BLaER1 treated with 17β-estradiol and CSF1 and Interleukin-3, amounts not matched to agents 10 nM and 100 nM (cell line): ENCODE data around the gene LRRC3C.

Source experiments
- H3K27ac ChIP-seq, 11 experiments: shearing (Covaris generic); formaldehyde crosslinking; 2 replicates each; pipeline ENCODE4 v1.8.1; 2022
- H3K27me3 ChIP-seq, 11 experiments: shearing (Covaris generic); formaldehyde crosslinking; 2 replicates each; pipeline ENCODE4 v1.8.1; 2022
- H3K36me3 ChIP-seq, 11 experiments: shearing (Covaris generic); formaldehyde crosslinking; 2 replicates each; pipeline ENCODE4 v1.8.1; 2022
- H3K4me1 ChIP-seq, 10 experiments: shearing (Covaris generic); formaldehyde crosslinking; 2 replicates each; pipeline ENCODE4 v1.8.1; 2022
- H3K4me2 ChIP-seq, 11 experiments: shearing (Covaris generic); formaldehyde crosslinking; 2 replicates each; pipeline ENCODE4 v1.8.1; 2022
- H3K4me3 ChIP-seq, 10 experiments: shearing (Covaris generic); formaldehyde crosslinking; 2 replicates each; pipeline ENCODE4 v1.8.1; 2022
- H3K9ac ChIP-seq, 11 experiments: shearing (Covaris generic); formaldehyde crosslinking; 2 replicates each; pipeline ENCODE4 v1.8.1; 2022
- H3K9me3 ChIP-seq, 11 experiments: shearing (Covaris generic); formaldehyde crosslinking; replicated peaks in 1 of 11; 2 replicates each; pipeline ENCODE4 v1.8.1; 2022
- H4K20me1 ChIP-seq, 11 experiments: shearing (Covaris generic); formaldehyde crosslinking; 2 replicates each; pipeline ENCODE4 v1.8.1; 2022
- Cebpa-rat ChIP-seq, 11 experiments: shearing (Covaris generic); IDR thresholded peaks; 2 replicates each; pipeline ENCODE4 v1.8.1; 2022

The LRRC3C gene

DNA sequence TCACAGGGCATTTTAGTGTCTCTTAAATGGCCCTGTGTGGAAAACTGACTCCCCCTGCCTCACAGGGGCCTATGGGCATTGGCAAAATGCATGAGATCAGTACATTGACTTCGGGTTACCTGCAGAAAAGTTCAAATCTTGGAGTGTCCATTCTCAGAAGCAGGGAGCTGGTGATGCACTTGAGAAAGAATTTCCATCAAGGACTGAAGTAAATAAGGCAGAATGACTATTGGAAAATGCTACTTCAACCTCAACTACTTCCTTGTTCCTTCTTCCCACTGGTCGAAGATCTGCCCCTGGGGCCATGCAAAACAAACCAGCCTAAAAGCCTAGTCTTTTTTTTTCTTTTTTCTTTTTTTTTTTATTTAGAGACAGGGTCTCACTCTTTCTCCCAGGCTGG lies 21.5 kb downstream of the LRRC3C start:
- no peak for TF ChIP-seq Cebpa-rat (IDR thresholded peaks at IDR 0.05)
- H3K9ac ChIP-seq = peak overlapping the region in 8 of 11 experiments; percentile 28 to 66 (median 59); a peak in 12 of 22 replicates

GRCh38 chr17:39950871-39951348 lies 23.4 kb downstream of the LRRC3C start:
- H3K36me3 ChIP-seq = no peaks in the 10 kb centered on the region
- no peaks in the 10 kb centered on the region for H3K9me3 ChIP-seq
- no peak overlapping the region; a peak in 1 of 22 replicates for H3K27ac ChIP-seq
- H4K20me1 ChIP-seq = no peaks in the 10 kb centered on the region
- peak overlapping the region; percentile 19 to 92 (median 65); a peak in 19 of 22 replicates for H3K4me2 ChIP-seq
- TF ChIP-seq Cebpa-rat (IDR thresholded peaks at IDR 0.05) = no peak
- peaks cover 64 to 84% (median 76%) of the 10 kb centered on the region in 10 experiments for H3K4me1 ChIP-seq
- no peak overlapping the region for H3K9ac ChIP-seq
- no peak overlapping the region for H3K4me3 ChIP-seq
- no peaks in the 10 kb centered on the region for H3K27me3 ChIP-seq

More for the DNA sequence above, 21.5 kb downstream of the LRRC3C start:
- no peaks in the 10 kb centered on the region for H3K36me3 ChIP-seq
- H3K9me3 ChIP-seq = no peaks in the 10 kb centered on the region
- peaks cover 60 to 92% (median 85%) of the 10 kb centered on the region in 10 experiments for H3K4me1 ChIP-seq
- no peaks in the 10 kb centered on the region for H3K27me3 ChIP-seq
- peak overlapping the region in 10 of 11 experiments; percentile 59 to 87 (median 82); a peak in 21 of 22 replicates for H3K27ac ChIP-seq
- no peaks in the 10 kb centered on the region for H4K20me1 ChIP-seq
- peak overlapping the region; percentile 61 to 86 (median 69) for H3K4me2 ChIP-seq
- H3K4me3 ChIP-seq = no peak overlapping the region

DNA sequence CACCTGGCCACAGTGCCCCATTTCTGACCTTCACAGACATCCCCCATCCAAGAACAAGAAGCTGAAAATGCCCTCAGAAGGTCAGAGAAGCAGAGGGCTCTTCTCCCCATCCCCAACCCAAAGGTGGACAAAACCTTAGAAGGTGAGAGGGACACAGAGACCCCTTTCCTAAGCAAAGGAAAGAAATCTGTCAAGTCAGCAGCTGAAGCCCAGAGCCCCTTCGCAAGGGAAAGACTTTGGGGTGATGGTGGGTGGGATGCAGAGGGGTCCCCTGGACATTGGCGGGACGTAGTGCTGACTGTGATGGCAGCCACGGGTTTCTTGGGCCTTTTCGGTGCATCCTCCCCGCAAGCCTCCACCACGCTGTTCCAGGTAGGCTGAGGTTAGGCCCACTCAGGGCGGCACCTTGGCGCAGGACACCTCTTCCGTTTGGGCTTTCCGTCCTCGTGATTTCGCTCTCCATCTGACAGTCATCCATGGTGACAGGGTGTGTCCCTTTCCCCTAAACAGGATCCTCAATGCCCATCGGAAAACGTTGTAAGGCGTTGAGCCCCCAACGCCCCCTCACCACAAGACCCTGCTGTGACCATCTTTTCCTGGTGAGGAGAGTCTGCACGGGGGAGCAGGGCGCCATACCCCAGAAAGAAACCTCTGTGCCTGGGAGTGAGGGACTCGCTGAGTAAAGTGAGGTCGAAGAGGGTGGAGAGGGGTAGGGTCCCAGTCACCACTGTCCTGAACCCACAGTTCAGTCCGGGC lies 24.6 kb downstream of the LRRC3C start:
- peaks cover 58 to 74% (median 66%) of the 10 kb centered on the region in 10 experiments for H3K4me1 ChIP-seq
- TF ChIP-seq Cebpa-rat (IDR thresholded peaks at IDR 0.05) = no peak
- no peaks in the 10 kb centered on the region for H3K27me3 ChIP-seq
- peak overlapping the region; percentile 51 to 71 (median 60); a peak in 20 of 22 replicates for H3K9ac ChIP-seq
- no peaks in the 10 kb centered on the region for H3K36me3 ChIP-seq
- no peaks in the 10 kb centered on the region for H4K20me1 ChIP-seq
- H3K4me3 ChIP-seq = peak overlapping the region; percentile 45 to 68 (median 51)
- H3K9me3 ChIP-seq = no peaks in the 10 kb centered on the region
- peak overlapping the region; percentile 65 to 99 (median 92) for H3K4me2 ChIP-seq
- H3K27ac ChIP-seq = peak overlapping the region in 8 of 11 experiments; percentile 8 to 57 (median 43); a peak in 11 of 22 replicates

DNA sequence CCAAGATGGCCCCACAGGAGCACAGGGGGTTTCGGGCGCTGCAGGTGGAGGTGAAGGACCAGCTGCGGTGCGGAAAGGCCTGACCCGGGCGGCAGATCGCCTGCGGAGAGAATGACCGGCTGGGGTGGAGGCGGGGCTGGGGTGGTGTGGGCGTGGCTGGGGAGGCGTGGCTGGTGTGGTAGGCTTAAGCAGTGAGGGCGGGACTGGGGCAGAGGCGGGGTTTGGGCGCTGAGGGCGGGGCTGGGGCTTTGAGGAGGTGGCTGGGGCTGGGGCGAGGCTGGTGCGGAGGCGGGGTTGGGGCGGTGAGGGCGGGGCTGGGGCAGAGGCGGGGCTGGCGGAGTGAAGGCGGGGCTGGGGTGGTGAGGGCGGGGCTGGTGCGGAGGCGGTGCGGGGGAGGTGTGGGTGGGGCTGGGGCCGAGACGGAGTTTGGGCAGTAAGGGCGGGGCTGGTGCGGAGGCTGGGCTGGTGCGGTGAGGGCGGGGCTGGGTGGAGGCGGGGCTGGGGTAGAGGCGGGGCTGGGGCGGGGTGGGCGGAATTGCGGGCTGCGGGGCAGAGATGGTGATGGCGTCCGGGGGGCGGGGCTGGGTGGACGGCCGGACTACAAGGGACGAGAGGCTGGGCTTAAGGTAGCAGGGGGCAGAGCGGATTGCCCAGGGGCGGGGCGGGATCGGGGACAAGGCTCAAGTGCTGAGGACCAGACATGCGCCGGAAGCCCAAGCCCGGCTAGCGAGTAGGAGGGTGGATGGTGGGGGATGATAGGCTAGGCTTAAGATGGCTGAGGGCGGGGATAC lies 25.3 kb downstream of the LRRC3C start:
- peak overlapping the region; percentile 45 to 68 (median 56) for H3K4me3 ChIP-seq
- H3K36me3 ChIP-seq = no peaks in the 10 kb centered on the region
- peak overlapping the region; percentile 68 to 99 (median 92) for H3K4me2 ChIP-seq
- H4K20me1 ChIP-seq = no peaks in the 10 kb centered on the region
- H3K9ac ChIP-seq = peak overlapping the region; percentile 54 to 72 (median 70); a peak in 21 of 22 replicates
- no peaks in the 10 kb centered on the region for H3K27me3 ChIP-seq
- H3K9me3 ChIP-seq = no peaks in the 10 kb centered on the region
- TF ChIP-seq Cebpa-rat (IDR thresholded peaks at IDR 0.05) = no peak
- H3K27ac ChIP-seq = peak overlapping the region in 10 of 11 experiments; percentile 40 to 77 (median 64); a peak in 19 of 22 replicates
- peaks cover 50 to 66% (median 58%) of the 10 kb centered on the region in 10 experiments for H3K4me1 ChIP-seq

DNA sequence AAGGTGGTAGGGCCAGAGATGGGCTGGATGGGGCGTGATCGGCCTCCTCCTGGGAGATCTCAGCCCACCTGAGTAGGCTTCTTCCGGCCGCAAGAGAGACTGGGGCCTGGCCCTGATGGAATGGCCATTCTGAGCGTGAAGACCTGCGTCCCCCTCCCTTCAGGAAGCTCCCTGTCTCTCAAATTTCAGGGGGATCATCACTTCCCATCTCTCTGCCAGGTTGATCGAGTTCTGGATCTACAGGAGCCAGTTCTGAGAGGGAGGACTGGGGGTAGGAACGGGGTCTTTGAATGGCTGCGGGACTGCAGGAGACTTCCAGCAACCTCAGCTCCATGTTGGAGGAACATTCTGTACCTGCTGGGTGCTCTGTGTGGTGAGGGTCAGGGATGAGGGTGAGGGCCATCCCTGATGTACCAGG lies 25.9 kb downstream of the LRRC3C start:
- Histone ChIP-seq H3K4me2 (peak overlapping the region; percentile 64 to 90 (median 82)), H3K27me3 (no peaks in the 10 kb centered on the region), H3K9me3 (no peaks in the 10 kb centered on the region), H3K36me3 (no peaks in the 10 kb centered on the region), H3K4me1 (peaks cover 44 to 60% (median 52%) of the 10 kb centered on the region in 10 experiments), H3K27ac (peak overlapping the region in 10 of 11 experiments; percentile 19 to 77 (median 64); a peak in 18 of 22 replicates), H4K20me1 (no peaks in the 10 kb centered on the region), H3K9ac (peak overlapping the region in 10 of 11 experiments; percentile 43 to 72 (median 69); a peak in 19 of 22 replicates), H3K4me3 (peak overlapping the region; percentile 42 to 68 (median 56))
- TF ChIP-seq Cebpa-rat (IDR thresholded peaks at IDR 0.05) = no peak

GRCh38 chr17:39954876-39955275 lies 27.3 kb downstream of the LRRC3C start:
- Histone ChIP-seq H3K27ac (no peak overlapping the region), H3K9ac (no peak overlapping the region), H3K4me3 (no peak overlapping the region), H3K4me1 (peaks cover 39 to 59% (median 49%) of the 10 kb centered on the region in 10 experiments), H3K27me3 (no peaks in the 10 kb centered on the region), H3K36me3 (no peaks in the 10 kb centered on the region), H3K4me2 (peak overlapping the region in 1 of 11 experiments; percentile 73; a peak in 1 of 22 replicates), H4K20me1 (no peaks in the 10 kb centered on the region), H3K9me3 (no peaks in the 10 kb centered on the region)
- no peak for TF ChIP-seq Cebpa-rat (IDR thresholded peaks at IDR 0.05)

DNA sequence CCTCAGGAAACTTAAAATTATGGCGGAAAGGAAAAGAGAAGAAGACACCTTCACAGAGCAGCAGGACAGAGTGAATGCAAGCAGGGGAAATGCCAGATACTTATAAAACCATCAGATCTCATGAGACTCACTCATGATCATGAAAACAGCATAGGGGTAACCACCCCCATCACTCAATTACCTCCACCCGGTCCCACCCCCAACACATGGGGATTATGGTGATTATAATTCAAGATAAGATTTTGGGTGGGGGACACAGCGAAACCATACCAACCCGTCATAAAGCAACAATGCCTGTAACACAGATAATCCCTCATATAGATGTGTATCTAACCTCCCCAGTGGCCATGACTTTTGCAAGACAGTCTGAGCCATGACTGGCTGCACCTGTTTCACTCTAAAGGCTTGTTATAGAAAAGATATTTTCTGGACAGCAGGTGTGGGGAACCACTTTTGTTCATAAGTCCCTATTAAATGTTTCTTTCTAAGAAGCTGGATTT lies 28.2 kb downstream of the LRRC3C start:
- H3K9ac ChIP-seq = no peak overlapping the region
- H3K36me3 ChIP-seq = no peaks in the 10 kb centered on the region
- H3K9me3 ChIP-seq = no peaks in the 10 kb centered on the region

GRCh38 chr17:39960524-39961041 lies 33.1 kb downstream of the LRRC3C start:
- Histone ChIP-seq H3K4me1 (peaks cover 6 to 40% (median 29%) of the 10 kb centered on the region in 10 experiments; a peak in 19 of 20 replicates), H3K27me3 (no peaks in the 10 kb centered on the region), H3K4me2 (peak overlapping the region in 6 of 11 experiments; percentile 7 to 81 (median 65); a peak in 7 of 22 replicates), H3K27ac (no peak overlapping the region), H3K9me3 (no peaks in the 10 kb centered on the region), H3K9ac (no peak overlapping the region), H3K4me3 (no peak overlapping the region), H3K36me3 (no peaks in the 10 kb centered on the region), H4K20me1 (no peaks in the 10 kb centered on the region)
- no peak for TF ChIP-seq Cebpa-rat (IDR thresholded peaks at IDR 0.05)

More for the DNA sequence above, 28.2 kb downstream of the LRRC3C start:
- Histone ChIP-seq H3K27ac (no peak overlapping the region), H4K20me1 (no peaks in the 10 kb centered on the region), H3K27me3 (no peaks in the 10 kb centered on the region), H3K4me2 (peak overlapping the region in 3 of 11 experiments; percentile 1 to 20 (median 18); a peak in 2 of 22 replicates), H3K4me3 (no peak overlapping the region), H3K4me1 (peaks cover 35 to 57% (median 43%) of the 10 kb centered on the region in 10 experiments)
- TF ChIP-seq Cebpa-rat (IDR thresholded peaks at IDR 0.05) = no peak
